GDM1 (cell line): ENCODE measurements around the gene RPS15A.
"Not testable (repeated sequence)": the region's sequence is repeated elsewhere in the genome, so short reads cannot be mapped to it uniquely, and the experiment has no call there.

Experiments
- DNase-seq: peaks from one replicate; lab custom pipeline; 2025; lab: John Stamatoyannopoulos, UW

RPS15A gene

GRCh38 chr16:18742870-18743269 is 47.3 kb downstream of the RPS15A start:
- not testable (repeated sequence) for DNase-seq

- DNase-seq: not testable (repeated sequence)
Measured at GRCh38 chr16:18740027-18740426, 50.1 kb downstream of the RPS15A start.

- not testable (repeated sequence) for DNase-seq
Measured at GRCh38 chr16:18738768-18739167, 51.4 kb downstream of the RPS15A start.

GRCh38 chr16:18734279-18734678 is 55.9 kb downstream of the RPS15A start:
- not testable (repeated sequence) for DNase-seq
